WERI-Rb-1 (cell line): ENCODE measurements around the gene PLCG1.

Experiments used
- DNase-seq: peaks from one replicate; pipeline ENCODE4 v3.0.0-alpha.2; 2020
- H3K27ac ChIP-seq: fragments of 250-450 bp; sonication (Bioruptor Pico); 2 replicates; pipeline ENCODE4 v1.5.1; 2020; ENCODE audit warnings: mild to moderate bottlenecking, moderate library complexity
- H3K27me3 ChIP-seq: fragments of 250-450 bp; sonication (Bioruptor Pico); 2 replicates; pipeline ENCODE4 v1.5.1; 2021; ENCODE audit warnings: mild to moderate bottlenecking, low read depth, moderate library complexity; ENCODE audit not compliant: insufficient read depth, severe bottlenecking
- H3K36me3 ChIP-seq: fragments of 250-450 bp; sonication (Bioruptor Pico); 2 replicates; pipeline ENCODE4 v1.5.1; 2020; ENCODE audit warnings: mild to moderate bottlenecking, moderate library complexity
- H3K4me3 ChIP-seq: 2 replicates; pipeline ENCODE4 v1.5.1; 2011; ENCODE audit warnings: low read depth, mild to moderate bottlenecking, control low read depth, low read length
- H3K9me3 ChIP-seq: fragments of 250-450 bp; sonication (Bioruptor Pico); 2 replicates; pipeline ENCODE4 v1.5.1; 2021; ENCODE audit warnings: mild to moderate bottlenecking, moderate library complexity; ENCODE audit not compliant: severe bottlenecking
- TF ChIP-seq, protein P1 (sequence below): IDR thresholded peaks from 2 replicates; pipeline ENCODE4 v1.5.1; 2011; ENCODE audit warnings: low read depth, mild to moderate bottlenecking, control low read depth, inconsistent platforms, low read length

PLCG1 gene

GRCh38 chr20:41196653-41197225 lies 59.4 kb downstream of the PLCG1 start:
- TF ChIP-seq, protein P1, sequence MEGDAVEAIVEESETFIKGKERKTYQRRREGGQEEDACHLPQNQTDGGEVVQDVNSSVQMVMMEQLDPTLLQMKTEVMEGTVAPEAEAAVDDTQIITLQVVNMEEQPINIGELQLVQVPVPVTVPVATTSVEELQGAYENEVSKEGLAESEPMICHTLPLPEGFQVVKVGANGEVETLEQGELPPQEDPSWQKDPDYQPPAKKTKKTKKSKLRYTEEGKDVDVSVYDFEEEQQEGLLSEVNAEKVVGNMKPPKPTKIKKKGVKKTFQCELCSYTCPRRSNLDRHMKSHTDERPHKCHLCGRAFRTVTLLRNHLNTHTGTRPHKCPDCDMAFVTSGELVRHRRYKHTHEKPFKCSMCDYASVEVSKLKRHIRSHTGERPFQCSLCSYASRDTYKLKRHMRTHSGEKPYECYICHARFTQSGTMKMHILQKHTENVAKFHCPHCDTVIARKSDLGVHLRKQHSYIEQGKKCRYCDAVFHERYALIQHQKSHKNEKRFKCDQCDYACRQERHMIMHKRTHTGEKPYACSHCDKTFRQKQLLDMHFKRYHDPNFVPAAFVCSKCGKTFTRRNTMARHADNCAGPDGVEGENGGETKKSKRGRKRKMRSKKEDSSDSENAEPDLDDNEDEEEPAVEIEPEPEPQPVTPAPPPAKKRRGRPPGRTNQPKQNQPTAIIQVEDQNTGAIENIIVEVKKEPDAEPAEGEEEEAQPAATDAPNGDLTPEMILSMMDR: no peak
- no peak for DNase-seq
- no peak overlapping the region for H3K27ac ChIP-seq
- H3K27me3 ChIP-seq: no peaks in the 10 kb centered on the region
- peaks cover 3% of the 10 kb centered on the region for H3K9me3 ChIP-seq
- no peak overlapping the region for H3K4me3 ChIP-seq
- H3K36me3 ChIP-seq: peaks cover 4% of the 10 kb centered on the region; the same call in 1 of the 2 replicates

GRCh38 chr20:41198443-41198842 lies 61.1 kb downstream of the PLCG1 start:
- Histone ChIP-seq H3K27me3 (no peaks in the 10 kb centered on the region), H3K27ac (no peak overlapping the region), H3K4me3 (no peak overlapping the region), H3K36me3 (peaks cover 5% of the 10 kb centered on the region; the same call in 1 of the 2 replicates), H3K9me3 (peaks cover 3% of the 10 kb centered on the region)
- DNase-seq: no peak
- TF ChIP-seq, protein P1: no peak

DNA sequence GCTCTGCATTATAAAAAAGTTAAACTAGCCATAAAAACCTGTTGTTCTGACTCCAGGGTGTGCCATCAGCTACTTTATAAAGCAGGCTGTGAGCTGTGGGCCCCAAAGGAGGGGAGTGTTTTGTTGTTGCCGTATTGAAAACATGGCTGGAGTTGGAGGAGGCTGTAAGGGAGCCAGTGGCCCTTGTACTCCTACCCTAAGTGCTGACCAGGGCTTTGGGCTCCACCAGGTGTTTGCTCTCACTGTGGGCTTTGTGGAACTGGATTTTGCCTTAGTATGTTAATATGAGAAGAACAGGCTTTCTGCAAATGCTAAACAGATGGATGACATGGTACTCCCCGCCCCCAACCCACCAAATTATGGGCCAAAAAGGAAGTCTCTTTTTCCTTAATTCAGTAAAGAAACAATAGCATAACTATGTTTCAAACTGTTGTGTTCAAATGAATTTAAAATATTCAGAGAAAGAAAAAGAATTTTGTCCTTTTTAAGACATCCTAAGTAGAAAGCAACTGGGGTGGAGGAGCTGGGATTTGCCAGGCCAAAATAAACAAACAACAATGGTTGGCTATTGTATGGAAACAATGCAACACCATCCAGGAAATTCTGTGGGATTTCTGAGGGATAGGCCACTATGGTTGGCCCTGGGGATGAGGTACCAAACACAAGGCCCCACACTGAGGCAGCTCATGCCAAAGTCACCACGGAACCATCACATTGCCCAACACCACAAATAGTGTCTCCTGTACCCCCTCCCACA lies 63.3 kb downstream of the PLCG1 start:
- DNase-seq: no peak
- Histone ChIP-seq H3K36me3 (peaks cover 19% of the 10 kb centered on the region), H3K27ac (no peak overlapping the region), H3K4me3 (no peak overlapping the region), H3K9me3 (peaks cover 3% of the 10 kb centered on the region), H3K27me3 (no peaks in the 10 kb centered on the region)
- TF ChIP-seq, protein P1: no peak

GRCh38 chr20:41201760-41202159 lies 64.4 kb downstream of the PLCG1 start:
- TF ChIP-seq, protein P1: no peak
- H3K27me3 ChIP-seq: no peaks in the 10 kb centered on the region
- no peak overlapping the region for H3K27ac ChIP-seq
- H3K36me3 ChIP-seq: peaks cover 19% of the 10 kb centered on the region
- H3K4me3 ChIP-seq: no peak overlapping the region
- DNase-seq: no peak
- peaks cover 3% of the 10 kb centered on the region for H3K9me3 ChIP-seq

GRCh38 chr20:41202426-41202825 lies 65.1 kb downstream of the PLCG1 start:
- TF ChIP-seq, protein P1: no peak
- DNase-seq: no peak
- H3K9me3 ChIP-seq: peaks cover 3% of the 10 kb centered on the region
- no peak overlapping the region for H3K27ac ChIP-seq
- no peak overlapping the region for H3K4me3 ChIP-seq
- peaks cover 19% of the 10 kb centered on the region for H3K36me3 ChIP-seq
- no peaks in the 10 kb centered on the region for H3K27me3 ChIP-seq
